ENCODE measurements around the gene GALNT1. TPM values are rescaled to one million over a fixed set of nuclear protein-coding genes. Genes with fewer than 3 reads are reported as not detected.

GALNT1 gene
- total RNA-seq, 1 experiment from 2014 or later = 77.9 TPM

DNA sequence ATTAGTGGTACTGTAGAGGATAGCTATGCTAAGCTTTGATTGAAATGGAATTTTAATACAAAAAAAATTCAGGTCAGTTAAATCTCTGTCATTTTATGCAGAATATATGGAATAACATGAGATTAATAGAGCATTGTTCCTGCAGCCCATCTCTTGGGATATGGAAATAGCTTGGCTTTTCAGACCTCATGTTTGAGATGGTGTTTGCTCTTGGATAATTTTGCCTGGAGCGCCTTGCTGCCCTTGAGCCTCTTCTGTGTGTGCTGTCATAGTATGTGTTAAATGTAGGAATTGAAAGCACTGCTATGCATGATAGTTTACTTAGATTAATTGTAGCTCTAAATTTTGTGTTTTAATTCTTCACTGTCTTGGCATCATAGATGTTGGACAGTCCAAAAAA lies 27.7 kb downstream of the GALNT1 start:
- Histone ChIP-seq H3K27me3 (ENCODE audit: insufficient read depth, low read length) (no peaks in the 10 kb centered on the region), H4K5ac (ENCODE audit: insufficient read length, low read depth, low read length) (no peak overlapping the region), H3K4me2 (ENCODE audit: insufficient read depth, insufficient read length, low read length) (no peak overlapping the region), H4K91ac (ENCODE audit: insufficient read length, low read depth, low read length) (no peak overlapping the region), H2BK120ac (ENCODE audit: low read depth, low read length, poor library complexity, severe bottlenecking) (no peak overlapping the region), H3K79me1 (ENCODE audit: insufficient read depth, low read depth, low read length, poor library complexity, severe bottlenecking) (no peaks in the 10 kb centered on the region), H3K4ac (ENCODE audit: low read depth, low read length) (no peak overlapping the region), H2BK5ac (ENCODE audit: insufficient read length, low read length) (no peak overlapping the region), H3K9ac (ENCODE audit: extremely low read depth, insufficient read length, low read length) (no peak overlapping the region), H2AFZ (ENCODE audit: low read length) (no peak overlapping the region), H3K4me1 (ENCODE audit: insufficient read depth, low read length) (peaks cover 7% of the 10 kb centered on the region), H3K18ac (ENCODE audit: insufficient read length, low read depth, low read length) (no peak overlapping the region), H2BK15ac (ENCODE audit: low read depth, low read length) (no peak overlapping the region), H2BK12ac (ENCODE audit: insufficient read length, low read depth, low read length) (no peak overlapping the region), H3K14ac (ENCODE audit: insufficient read depth, low read length) (no peak overlapping the region), H4K20me1 (ENCODE audit: control insufficient read depth, insufficient read depth, insufficient read length) (no peaks in the 10 kb centered on the region), H3K23me2 (ENCODE audit: insufficient read length, low read depth, low read length, poor library complexity, severe bottlenecking) (no peaks in the 10 kb centered on the region), H3K27ac (ENCODE audit: insufficient read length, low read depth, low read length) (no peak overlapping the region), H2BK20ac (ENCODE audit: low read depth, low read length, poor library complexity, severe bottlenecking) (no peak overlapping the region), H3T11ph (ENCODE audit: low read length) (no peak overlapping the region), H3K23ac (ENCODE audit: insufficient read length, low read depth, low read length) (no peak overlapping the region), H3K56ac (ENCODE audit: insufficient read length, low read depth, low read length) (no peak overlapping the region), H3K79me2 (ENCODE audit: insufficient read depth, low read length) (peaks cover 7% of the 10 kb centered on the region; the same call in 1 of the 2 replicates), H3K9me3 (ENCODE audit: control insufficient read depth, low read depth, low read length) (no peaks in the 10 kb centered on the region), H4K8ac (replicated peaks; ENCODE audit: insufficient read length, low read depth, low read length) (no peak overlapping the region), H2AK5ac (ENCODE audit: insufficient read length, low read length) (no peak overlapping the region)
- DNase-seq = no peak
- Mint-ChIP-seq H3K27me3 (ENCODE audit: low read depth) (no peaks in the 10 kb centered on the region), H3K36me3 (ENCODE audit: insufficient read depth in 1 of 3, low read depth in 3 of 3) (no peaks in the 10 kb centered on the region; a peak in 1 of 7 replicates), H3K4me1 (peaks cover 29 to 39% of the 10 kb centered on the region in 2 experiments), H3K9me3 (no peaks in the 10 kb centered on the region), H3K4me3 (no peak overlapping the region), H3K27ac (no peak overlapping the region)
- WGBS (ENCODE audit: extremely low coverage, insufficient read length, low lambda C conversion rate) = no CpG with 5 or more reads among the region's 1 CpG
- TF ChIP-seq, protein P1, sequence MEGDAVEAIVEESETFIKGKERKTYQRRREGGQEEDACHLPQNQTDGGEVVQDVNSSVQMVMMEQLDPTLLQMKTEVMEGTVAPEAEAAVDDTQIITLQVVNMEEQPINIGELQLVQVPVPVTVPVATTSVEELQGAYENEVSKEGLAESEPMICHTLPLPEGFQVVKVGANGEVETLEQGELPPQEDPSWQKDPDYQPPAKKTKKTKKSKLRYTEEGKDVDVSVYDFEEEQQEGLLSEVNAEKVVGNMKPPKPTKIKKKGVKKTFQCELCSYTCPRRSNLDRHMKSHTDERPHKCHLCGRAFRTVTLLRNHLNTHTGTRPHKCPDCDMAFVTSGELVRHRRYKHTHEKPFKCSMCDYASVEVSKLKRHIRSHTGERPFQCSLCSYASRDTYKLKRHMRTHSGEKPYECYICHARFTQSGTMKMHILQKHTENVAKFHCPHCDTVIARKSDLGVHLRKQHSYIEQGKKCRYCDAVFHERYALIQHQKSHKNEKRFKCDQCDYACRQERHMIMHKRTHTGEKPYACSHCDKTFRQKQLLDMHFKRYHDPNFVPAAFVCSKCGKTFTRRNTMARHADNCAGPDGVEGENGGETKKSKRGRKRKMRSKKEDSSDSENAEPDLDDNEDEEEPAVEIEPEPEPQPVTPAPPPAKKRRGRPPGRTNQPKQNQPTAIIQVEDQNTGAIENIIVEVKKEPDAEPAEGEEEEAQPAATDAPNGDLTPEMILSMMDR (conservative IDR thresholded peaks at IDR 0.05) = no peak
